Measurements from ENCODE around the gene MPRIP. TPM values are rescaled to one million over a fixed set of nuclear protein-coding genes. Genes with fewer than 3 reads are reported as not detected.

The MPRIP gene
- total and polyA plus RNA-seq, 2 of the 13 experiments (the other 11 are each of a cell fraction or from before 2014, with no cell fraction given): 50.2 to 52.4 TPM

DNA sequence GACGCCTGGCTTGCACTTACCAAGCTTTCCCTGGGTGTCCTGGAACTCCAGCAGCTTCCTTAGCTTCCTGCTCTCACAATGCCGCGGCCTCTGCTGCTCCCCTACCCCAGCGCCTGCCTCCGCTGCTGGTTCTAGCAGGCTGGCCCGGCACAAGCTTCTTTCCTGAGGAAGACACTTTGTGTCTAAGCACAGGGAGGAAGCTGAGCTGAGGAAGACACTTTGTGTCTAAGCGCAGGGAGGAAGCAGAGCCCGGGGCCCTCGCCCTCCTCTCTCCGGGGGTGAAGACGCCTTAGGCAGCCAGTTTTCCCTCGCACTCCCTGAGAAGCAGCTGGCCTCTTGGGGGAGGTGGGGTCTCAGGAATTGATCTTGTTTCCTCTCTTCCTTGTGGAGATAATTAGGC lies 99.0 kb downstream of the MPRIP start (continued):
- TF ChIP-seq, protein P1, sequence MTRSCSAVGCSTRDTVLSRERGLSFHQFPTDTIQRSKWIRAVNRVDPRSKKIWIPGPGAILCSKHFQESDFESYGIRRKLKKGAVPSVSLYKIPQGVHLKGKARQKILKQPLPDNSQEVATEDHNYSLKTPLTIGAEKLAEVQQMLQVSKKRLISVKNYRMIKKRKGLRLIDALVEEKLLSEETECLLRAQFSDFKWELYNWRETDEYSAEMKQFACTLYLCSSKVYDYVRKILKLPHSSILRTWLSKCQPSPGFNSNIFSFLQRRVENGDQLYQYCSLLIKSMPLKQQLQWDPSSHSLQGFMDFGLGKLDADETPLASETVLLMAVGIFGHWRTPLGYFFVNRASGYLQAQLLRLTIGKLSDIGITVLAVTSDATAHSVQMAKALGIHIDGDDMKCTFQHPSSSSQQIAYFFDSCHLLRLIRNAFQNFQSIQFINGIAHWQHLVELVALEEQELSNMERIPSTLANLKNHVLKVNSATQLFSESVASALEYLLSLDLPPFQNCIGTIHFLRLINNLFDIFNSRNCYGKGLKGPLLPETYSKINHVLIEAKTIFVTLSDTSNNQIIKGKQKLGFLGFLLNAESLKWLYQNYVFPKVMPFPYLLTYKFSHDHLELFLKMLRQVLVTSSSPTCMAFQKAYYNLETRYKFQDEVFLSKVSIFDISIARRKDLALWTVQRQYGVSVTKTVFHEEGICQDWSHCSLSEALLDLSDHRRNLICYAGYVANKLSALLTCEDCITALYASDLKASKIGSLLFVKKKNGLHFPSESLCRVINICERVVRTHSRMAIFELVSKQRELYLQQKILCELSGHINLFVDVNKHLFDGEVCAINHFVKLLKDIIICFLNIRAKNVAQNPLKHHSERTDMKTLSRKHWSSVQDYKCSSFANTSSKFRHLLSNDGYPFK (CRISPR knock-in tag; IDR thresholded peaks at IDR 0.05; ENCODE audit: borderline replicate concordance): no peak
- TF ChIP-seq ZNF333 (CRISPR knock-in tag; IDR thresholded peaks at IDR 0.05; ENCODE audit: borderline replicate concordance) (no peak), GTF3A (CRISPR knock-in tag; conservative IDR thresholded peaks at IDR 0.05) (no peak), SMAD1 (CRISPR knock-in tag; IDR thresholded peaks at IDR 0.05; ENCODE audit: borderline replicate concordance, low read depth) (no peak)

DNA sequence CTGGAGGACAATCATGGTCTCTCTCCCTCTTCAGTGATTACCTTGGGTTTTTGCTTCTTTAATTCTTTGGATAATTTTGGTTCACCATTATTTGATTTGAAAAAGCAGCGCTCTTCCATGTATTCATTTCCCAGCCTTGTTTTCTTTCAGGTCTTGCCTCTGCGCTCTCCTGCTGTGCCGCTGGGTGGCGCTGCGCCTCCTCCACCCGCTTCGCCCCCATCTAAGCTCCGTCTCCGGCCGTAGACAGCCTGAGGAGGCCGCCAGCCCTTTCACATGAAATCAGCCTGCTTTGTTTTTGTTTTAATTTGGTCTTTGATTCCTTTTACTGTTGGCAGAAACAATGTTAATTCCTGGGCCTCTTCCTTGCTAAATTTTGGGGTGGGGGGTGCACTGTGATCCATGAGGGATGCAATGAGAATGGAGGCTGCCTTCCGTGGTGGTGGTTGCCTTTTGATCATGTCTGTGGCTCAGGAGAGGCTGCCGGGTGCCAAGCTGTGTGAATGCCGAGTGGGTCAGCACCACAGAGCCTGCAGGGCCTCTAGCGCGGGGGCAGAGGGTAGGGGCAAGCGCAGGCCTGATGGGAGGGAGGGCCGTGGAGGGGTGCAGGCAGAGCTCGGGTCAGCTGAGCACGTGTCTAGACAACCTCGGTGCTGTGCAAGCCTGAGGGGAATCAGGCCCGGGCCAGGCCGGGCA lies 99.7 kb downstream of the MPRIP start:
- Histone ChIP-seq H3K9ac (ENCODE audit: insufficient read depth, low read depth, low read length) (no peak overlapping the region), H3K4me2 (ENCODE audit: low read depth, low read length) (no peak overlapping the region), H3K36me3 (replicated peaks in 1 of 2; ENCODE audit: control insufficient read depth in 1 of 2, insufficient read depth in 2 of 2, low read length in 2 of 2) (peaks cover 20 to 31% of the 10 kb centered on the region in 2 experiments; a peak in 4 of 5 replicates), H3K27ac (ENCODE audit: extremely low read length, insufficient read depth, low read length) (no peak overlapping the region), H3K4me1 (ENCODE audit: insufficient read depth, low read length) (no peaks in the 10 kb centered on the region), H2AFZ (ENCODE audit: low read length) (no peak overlapping the region), H4K20me1 (ENCODE audit: insufficient read depth, low read length) (no peaks in the 10 kb centered on the region), H3K4me3 (replicated peaks in 1 of 3; ENCODE audit: insufficient read depth in 1 of 3, low read depth in 2 of 3, low read length in 3 of 3) (no peak overlapping the region), H3K79me2 (ENCODE audit: insufficient read depth, low read length) (no peaks in the 10 kb centered on the region), H3K27me3 (ENCODE audit: control insufficient read depth in 1 of 2, insufficient read depth in 2 of 2, low read length in 2 of 2) (no peaks in the 10 kb centered on the region), H3K9me3 (ENCODE audit: low read length) (no peaks in the 10 kb centered on the region)
- ChIA-PET CTCF (ENCODE audit: low intra/inter-chr PET ratio, low total read pairs) (interaction anchor here (1.2 kb wide), 1 partner anchor 169 kb away, joined by 3 read pairs; no protein-coding TSS in a partner anchor), POLR2A (no interaction called here)
- DNase-seq (ENCODE audit: low spot score) (no peak), FAIRE-seq (no peak), ATAC-seq (peak; percentile 27; the same call in 1 of the 3 replicates)
- 78% methylated on average over 20 of the region's 23 CpGs for WGBS (ENCODE audit: low lambda C conversion rate)
- intact Hi-C loops (cut with micrococcal nuclease; ENCODE audit: unreplicated experiment): no loop called here
- BruUV-seq (replicated peaks): no TSS peak
- in situ Hi-C loops (cut with HindIII; ENCODE audit: extremely low pct_ligation_motif_present, low pct_unique_long_range_greater_than_20kb): loop anchor here (5.0 kb wide), 1 partner anchor 140 kb away; no protein-coding TSS in a partner anchor
- no peak for TF ChIP-seq SOX13 (IDR thresholded peaks at IDR 0.05)
- TF ChIP-seq SOX13 (CRISPR knock-in tag; conservative IDR thresholded peaks at IDR 0.05 in 1 of 2, IDR thresholded peaks at IDR 0.05 in 1 of 2): no peak
- no peak for TF ChIP-seq PRPF4 (IDR thresholded peaks at IDR 0.05; ENCODE audit: low read depth, low read length, poor library complexity, severe bottlenecking)
- TF ChIP-seq XRCC5 (optimal IDR thresholded peaks at IDR 0.05; ENCODE audit: low read length): peak; percentile 25
- no peak for TF ChIP-seq ZNF891 (CRISPR knock-in tag; IDR thresholded peaks at IDR 0.05)
- TF ChIP-seq, protein P2, sequence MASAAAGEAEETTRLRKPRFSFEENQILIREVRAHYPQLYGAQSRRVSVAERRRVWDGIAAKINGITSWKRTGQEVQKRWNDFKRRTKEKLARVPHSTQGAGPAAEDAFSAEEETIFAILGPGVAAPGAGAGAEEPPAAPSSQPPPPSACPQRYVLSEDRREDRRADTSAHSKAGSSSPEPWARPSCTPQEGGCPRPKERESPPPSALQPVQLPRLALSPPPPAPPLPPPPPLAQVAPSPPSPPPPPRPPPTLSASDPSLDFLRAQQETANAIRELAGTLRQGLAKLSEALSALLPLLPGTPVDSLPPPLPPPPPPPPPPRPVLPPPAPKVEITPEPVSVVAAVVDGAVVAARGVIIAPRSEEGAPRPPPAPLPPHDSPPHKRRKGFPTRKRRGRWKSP (CRISPR knock-in tag; IDR thresholded peaks at IDR 0.05): no peak
- TF ChIP-seq, protein P3, sequence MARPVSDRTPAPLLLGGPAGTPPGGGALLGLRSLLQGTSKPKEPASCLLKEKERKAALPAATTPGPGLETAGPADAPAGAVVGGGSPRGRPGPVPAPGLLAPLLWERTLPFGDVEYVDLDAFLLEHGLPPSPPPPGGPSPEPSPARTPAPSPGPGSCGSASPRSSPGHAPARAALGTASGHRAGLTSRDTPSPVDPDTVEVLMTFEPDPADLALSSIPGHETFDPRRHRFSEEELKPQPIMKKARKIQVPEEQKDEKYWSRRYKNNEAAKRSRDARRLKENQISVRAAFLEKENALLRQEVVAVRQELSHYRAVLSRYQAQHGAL (CRISPR knock-in tag; IDR thresholded peaks at IDR 0.05; ENCODE audit: not compliant biosample characterization): no peak
- TF ChIP-seq FOXJ3 (CRISPR knock-in tag; IDR thresholded peaks at IDR 0.05; ENCODE audit: borderline replicate concordance): no peak
- TF ChIP-seq, protein P4, sequence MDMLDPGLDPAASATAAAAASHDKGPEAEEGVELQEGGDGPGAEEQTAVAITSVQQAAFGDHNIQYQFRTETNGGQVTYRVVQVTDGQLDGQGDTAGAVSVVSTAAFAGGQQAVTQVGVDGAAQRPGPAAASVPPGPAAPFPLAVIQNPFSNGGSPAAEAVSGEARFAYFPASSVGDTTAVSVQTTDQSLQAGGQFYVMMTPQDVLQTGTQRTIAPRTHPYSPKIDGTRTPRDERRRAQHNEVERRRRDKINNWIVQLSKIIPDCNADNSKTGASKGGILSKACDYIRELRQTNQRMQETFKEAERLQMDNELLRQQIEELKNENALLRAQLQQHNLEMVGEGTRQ (IDR thresholded peaks at IDR 0.05; ENCODE audit: low read depth, low read length): no peak
- TF ChIP-seq, protein P4 (CRISPR knock-in tag; IDR thresholded peaks at IDR 0.05; ENCODE audit: borderline replicate concordance): no peak
- TF ChIP-seq NR1H2 (CRISPR knock-in tag; IDR thresholded peaks at IDR 0.05; ENCODE audit: borderline replicate concordance, low read depth): no peak
